PC-9 (cell line): ENCODE results near the gene F12. TPM values are rescaled to one million over a fixed set of nuclear protein-coding genes. Genes with fewer than 3 reads are reported as not detected.

Experiments
- BruUV-seq: library from RNA; stranded (reverse); fragments of 400-500 nt; replicated peaks from 2 replicates; lab custom pipeline; 2021; lab: Mats Ljungman, UMichigan
- CTCF ChIA-PET: fragments of 300-600 bp; sonication (Branson Sonifier 250); formaldehyde crosslinking; loops from one replicate; lab custom pipeline; 2022; ENCODE audit warnings: antibody characterized with exemption; lab: Charles Lee
- POLR2A ChIA-PET: fragments of 300-600 bp; sonication (Branson Sonifier 250); formaldehyde crosslinking; loops from one replicate; lab custom pipeline; 2022; ENCODE audit warnings: antibody characterized with exemption; ENCODE audit not compliant: unreplicated experiment; lab: Charles Lee
- DNase-seq, 2 experiments: peaks; one replicate each; pipeline versions ENCODE4 v3.0.0 to v3.0.0-alpha.2; 2015 to 2022; ENCODE audit warnings: mixed read lengths in 1 of 2
- H2AFZ ChIP-seq: fragments of 200-600 bp; sonication (generic); 2 replicates; pipeline ENCODE4 v1.8.1; 2017; ENCODE audit warnings: antibody characterized with exemption
- H3F3A ChIP-seq: fragments of 200-600 bp; sonication (generic); 2 replicates; pipeline ENCODE4 v1.8.1; 2017; ENCODE audit warnings: antibody characterized with exemption, mild to moderate bottlenecking, low read depth; ENCODE audit not compliant: insufficient read depth
- H3K27ac ChIP-seq: fragments of 200-600 bp; sonication (generic); 2 replicates; pipeline ENCODE4 v1.6.1; 2016; ENCODE audit warnings: mixed run types
- H3K27me3 ChIP-seq: fragments of 200-600 bp; sonication (generic); 2 replicates; pipeline ENCODE4 v1.6.1; 2016; ENCODE audit warnings: low read depth, mixed run types; ENCODE audit not compliant: insufficient read depth
- H3K36me3 ChIP-seq: fragments of 200-600 bp; sonication (generic); 2 replicates; pipeline ENCODE4 v1.6.1; 2016; ENCODE audit warnings: low read depth, mixed run types
- H3K4me1 ChIP-seq: fragments of 200-600 bp; sonication (generic); replicated peaks from 2 replicates; pipeline ENCODE4 v1.6.1; 2016; ENCODE audit warnings: mixed run types; ENCODE audit not compliant: insufficient read depth
- H3K4me2 ChIP-seq: fragments of 200-600 bp; sonication (generic); 2 replicates; pipeline ENCODE4 v1.6.1; 2017; ENCODE audit warnings: mixed run types
- H3K4me3 ChIP-seq: fragments of 200-600 bp; sonication (generic); 2 replicates; pipeline ENCODE4 v1.6.1; 2016; ENCODE audit warnings: mixed run types
- H3K79me2 ChIP-seq: fragments of 200-600 bp; sonication (generic); 2 replicates; pipeline ENCODE4 v1.6.1; 2017; ENCODE audit warnings: low read depth, mixed run types
- H3K9me2 ChIP-seq: fragments of 200-600 bp; sonication (generic); 2 replicates; pipeline ENCODE4 v1.8.1; 2017; ENCODE audit warnings: mild to moderate bottlenecking; ENCODE audit not compliant: insufficient read depth
- H3K9me3 ChIP-seq: fragments of 200-600 bp; sonication (generic); 2 replicates; pipeline ENCODE4 v1.8.1; 2016; ENCODE audit warnings: low read depth; ENCODE audit not compliant: insufficient read depth
- H4K20me1 ChIP-seq: fragments of 200-600 bp; sonication (generic); 2 replicates; pipeline ENCODE4 v1.8.1; 2017; ENCODE audit not compliant: insufficient read depth
- CTCF ChIP-seq: fragments of 200-600 bp; sonication (generic); conservative IDR thresholded peaks from 2 replicates; pipeline ENCODE4 v1.6.1; 2017; ENCODE audit warnings: mixed run types, antibody characterized with exemption, mild to moderate bottlenecking, moderate library complexity
- EZH2 ChIP-seq: fragments of 200-600 bp; sonication (generic); IDR thresholded peaks from 2 replicates; pipeline ENCODE4 v1.8.0; 2017; ENCODE audit warnings: antibody characterized with exemption, low read depth
- intact Hi-C: fragments of 100-400 bp; cut with micrococcal nuclease; formaldehyde crosslinking; loops from one replicate; pipeline ENCODE4 v1.10.0; 2022; ENCODE audit not compliant: unreplicated experiment
- total RNA-seq: library from RNA; stranded (reverse); gene quantifications from 2 replicates; pipeline ENCODE4 v1.2.3, GENCODE V29; 2021

F12 gene
- total RNA-seq, 1 experiment from 2014 or later, result 14.5 TPM

DNA sequence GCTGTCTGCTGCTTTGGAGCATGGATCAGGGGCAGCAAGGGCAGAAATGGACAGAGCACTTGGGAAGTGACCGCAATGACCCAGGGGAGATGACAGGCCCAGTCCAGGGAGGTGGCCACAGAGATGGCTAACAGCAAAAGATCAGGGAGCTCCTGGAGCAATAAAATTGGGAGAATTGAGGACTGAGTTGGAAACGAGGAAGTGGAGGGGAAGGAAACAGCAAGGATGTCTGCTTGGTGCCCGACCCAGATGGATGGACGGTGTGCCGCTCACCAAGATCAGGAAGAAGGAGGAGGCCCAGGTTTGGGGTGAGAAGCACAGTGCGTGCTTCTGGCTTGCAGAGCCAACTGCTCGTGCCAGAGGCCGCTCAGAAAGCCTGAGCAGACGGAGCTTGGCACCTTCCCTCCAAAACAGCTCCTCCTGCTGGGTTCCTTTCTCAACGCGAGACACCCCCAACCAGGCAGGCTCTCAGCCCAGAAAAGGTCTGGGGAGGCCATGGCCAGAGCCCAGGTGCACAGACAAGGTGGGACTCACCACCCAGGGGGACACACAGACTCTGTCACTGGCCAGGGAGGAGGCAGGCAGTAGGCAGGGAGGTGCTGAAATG is 26.8 kb downstream of the F12 start:
- H3K4me2 ChIP-seq, result no peak overlapping the region

DNA sequence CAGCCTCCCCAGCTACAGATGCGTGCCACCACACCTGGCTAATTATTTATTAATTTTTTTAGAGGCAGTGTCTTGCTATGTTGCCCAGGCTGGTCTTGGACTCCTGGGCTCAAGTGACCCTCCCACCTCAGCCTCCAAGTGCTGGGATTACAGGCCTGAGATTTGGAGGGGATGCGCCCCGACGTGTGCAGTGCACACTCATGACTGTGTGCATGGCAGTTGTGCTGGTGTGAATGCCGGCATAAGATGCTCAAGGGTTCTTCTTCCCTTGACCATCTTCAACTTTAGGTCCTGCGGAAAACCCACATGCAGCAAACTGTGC is 28.6 kb downstream of the F12 start:
- ChIA-PET CTCF (no interaction called here), POLR2A (no interaction called here)
- Histone ChIP-seq H3K4me3 (no peak overlapping the region), H3K36me3 (no peaks in the 10 kb centered on the region), H3K4me2 (no peak overlapping the region), H4K20me1 (no peaks in the 10 kb centered on the region), H3K27ac (no peak overlapping the region), H3F3A (peaks cover 4% of the 10 kb centered on the region; the same call in 1 of the 2 replicates), H2AFZ (no peak overlapping the region), H3K9me2 (no peaks in the 10 kb centered on the region), H3K27me3 (no peaks in the 10 kb centered on the region), H3K79me2 (no peaks in the 10 kb centered on the region), H3K9me3 (no peaks in the 10 kb centered on the region), H3K4me1 (peaks cover 9% of the 10 kb centered on the region; the same call in 1 of the 2 replicates)
- TF ChIP-seq EZH2, result no peak
- no peak for DNase-seq
- no TSS peak for BruUV-seq
- intact Hi-C loops, result no loop called here

More for the DNA sequence above, 26.8 kb downstream of the F12 start:
- H3K4me3 ChIP-seq, result no peak overlapping the region
- TF ChIP-seq CTCF, result no peak
- no peak for TF ChIP-seq EZH2
- H3F3A ChIP-seq, result peaks cover 4% of the 10 kb centered on the region; the same call in 1 of the 2 replicates
- CTCF ChIA-PET, result no interaction called here
- H3K27me3 ChIP-seq, result no peaks in the 10 kb centered on the region
- peaks cover 11% of the 10 kb centered on the region; the same call in 1 of the 2 replicates for H3K4me1 ChIP-seq
- H2AFZ ChIP-seq, result no peak overlapping the region
- no peaks in the 10 kb centered on the region for H3K9me2 ChIP-seq
- POLR2A ChIA-PET, result no interaction called here
- H3K9me3 ChIP-seq, result no peaks in the 10 kb centered on the region
- no TSS peak for BruUV-seq
- no peaks in the 10 kb centered on the region for H4K20me1 ChIP-seq
- no peak for DNase-seq
- H3K27ac ChIP-seq, result no peak overlapping the region
- H3K36me3 ChIP-seq, result no peaks in the 10 kb centered on the region
- no peaks in the 10 kb centered on the region for H3K79me2 ChIP-seq
- intact Hi-C loops, result no loop called here

DNA sequence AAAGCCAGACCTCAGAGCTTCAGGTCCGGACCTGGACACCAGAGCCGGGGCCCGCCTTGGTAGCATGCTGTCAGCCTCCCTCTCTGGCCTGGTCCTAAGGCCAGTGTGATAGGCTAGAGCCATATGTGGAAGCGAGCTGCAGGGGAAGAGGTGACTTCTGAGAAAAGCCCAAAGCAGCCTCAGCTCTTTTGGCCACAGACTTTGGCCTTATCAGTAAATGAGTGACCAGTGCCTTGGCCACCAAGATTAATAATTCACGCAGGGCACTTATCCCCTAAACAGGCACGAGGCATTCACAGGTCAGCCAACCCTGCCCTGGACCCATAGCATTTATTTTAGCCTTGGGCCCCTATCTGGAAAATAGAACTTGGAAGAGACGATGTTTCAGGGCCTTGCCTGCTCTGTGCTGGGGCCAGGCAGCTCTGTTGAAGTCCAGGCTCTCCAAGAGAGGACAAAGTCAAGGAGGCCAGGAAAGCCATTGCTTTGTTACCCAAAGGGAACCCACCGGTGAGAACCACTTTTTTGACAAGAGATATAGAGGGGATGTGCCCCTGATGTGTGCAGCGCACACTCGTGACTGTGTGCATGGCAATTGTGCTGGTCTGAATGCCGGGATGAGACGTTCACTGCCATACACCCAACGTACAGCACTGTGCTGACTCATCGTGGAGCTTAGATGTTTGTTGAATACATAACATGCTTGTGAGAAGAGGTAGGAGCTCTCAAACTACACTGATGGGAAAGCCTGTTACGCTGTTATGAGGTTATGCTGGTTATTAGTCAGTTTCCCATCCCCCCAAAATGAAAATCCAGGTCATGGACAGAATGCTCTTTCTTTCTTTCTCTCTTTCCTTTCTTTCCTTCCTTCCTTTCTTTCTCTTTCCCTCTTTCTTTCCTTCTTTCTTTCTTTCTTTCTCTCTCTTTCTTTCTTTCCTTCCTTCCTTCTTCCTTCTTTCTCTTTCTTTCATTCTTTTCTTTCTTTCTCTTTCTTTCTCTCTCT is 30.2 kb downstream of the F12 start:
- intact Hi-C loops, result no loop called here
- TF ChIP-seq EZH2, result no peak
- no peak for TF ChIP-seq CTCF
- Histone ChIP-seq H3F3A (peaks cover 4% of the 10 kb centered on the region; the same call in 1 of the 2 replicates), H3K27me3 (no peaks in the 10 kb centered on the region), H2AFZ (no peak overlapping the region; the same call in 1 of the 2 replicates), H4K20me1 (no peaks in the 10 kb centered on the region), H3K4me3 (no peak overlapping the region), H3K4me1 (peaks cover 9% of the 10 kb centered on the region; the same call in 1 of the 2 replicates), H3K4me2 (no peak overlapping the region), H3K9me3 (no peaks in the 10 kb centered on the region), H3K36me3 (no peaks in the 10 kb centered on the region), H3K79me2 (no peaks in the 10 kb centered on the region), H3K9me2 (no peaks in the 10 kb centered on the region), H3K27ac (no peak overlapping the region)
- POLR2A ChIA-PET, result interaction anchor here (0.6 to 0.7 kb wide), 2 partner anchors 47 to 59 kb away, joined by 6 to 30 read pairs; no protein-coding TSS in a partner anchor
- peak; percentile 41 to 71 for DNase-seq
- CTCF ChIA-PET, result interaction anchor here (0.6 to 1.8 kb wide), 4 partner anchors 9 to 732 kb away, joined by 3 to 17 read pairs (median 4); partner anchors contain the start of gene TSPAN17
- BruUV-seq, result no TSS peak
